NCI-H146 (cell line): ENCODE data around the gene NEK2.
"Not testable (repeated sequence)": the region's sequence is repeated elsewhere in the genome, so short reads cannot be mapped to it uniquely, and the experiment has no call there.

Experiments used
- DNase-seq: peaks from one replicate; lab custom pipeline; 2025; lab: John Stamatoyannopoulos, UW

NEK2 gene

GRCh38 chr1:211675230-211676105 lies at the start of gene NEK2:
TSS of gene NEK2 (minus strand) at chr1:211675621. CDS start at chr1:211675479, 142 bp downstream.
- DNase-seq: peak; percentile 98

GRCh38 chr1:211724687-211725196 lies 49.3 kb upstream of the NEK2 start:
- DNase-seq: no peak

GRCh38 chr1:211723273-211723672 lies 47.9 kb upstream of the NEK2 start:
- no peak for DNase-seq

GRCh38 chr1:211722277-211723175 lies 47.1 kb upstream of the NEK2 start:
- DNase-seq: no peak

- DNase-seq: not testable (repeated sequence)
Measured at GRCh38 chr1:211716555-211716954, 41.1 kb upstream of the NEK2 start.

- no peak for DNase-seq
Measured at GRCh38 chr1:211715971-211716370, 40.5 kb upstream of the NEK2 start.

GRCh38 chr1:211714154-211714553 lies 38.7 kb upstream of the NEK2 start:
- DNase-seq: peak; percentile 10

GRCh38 chr1:211713231-211713630 lies 37.8 kb upstream of the NEK2 start:
- DNase-seq: no peak

GRCh38 chr1:211711315-211711705 lies 35.9 kb upstream of the NEK2 start:
- no peak for DNase-seq

- no peak for DNase-seq
Measured at GRCh38 chr1:211710566-211711314, 35.3 kb upstream of the NEK2 start.

GRCh38 chr1:211708926-211709325 lies 33.5 kb upstream of the NEK2 start:
- no peak for DNase-seq

GRCh38 chr1:211708006-211708405 lies 32.6 kb upstream of the NEK2 start:
- DNase-seq: no peak

GRCh38 chr1:211705467-211706091 lies 30.2 kb upstream of the NEK2 start:
- DNase-seq: no peak

GRCh38 chr1:211704543-211704942 lies 29.1 kb upstream of the NEK2 start:
- DNase-seq: peak; percentile 40

GRCh38 chr1:211703812-211704537 lies 28.6 kb upstream of the NEK2 start:
- peak; percentile 78 for DNase-seq

GRCh38 chr1:211701733-211702132 lies 26.3 kb upstream of the NEK2 start:
- no peak for DNase-seq

- no peak for DNase-seq
Measured at GRCh38 chr1:211699059-211699458, 23.6 kb upstream of the NEK2 start.

GRCh38 chr1:211698161-211699026 lies 23.0 kb upstream of the NEK2 start:
- peak; percentile 71 for DNase-seq

GRCh38 chr1:211697356-211697755 lies 21.9 kb upstream of the NEK2 start:
- no peak for DNase-seq
